ENCODE data around the gene LGALS3. TPM values are rescaled to one million over a fixed set of nuclear protein-coding genes. Genes with fewer than 3 reads are reported as not detected.

LGALS3 gene
- total RNA-seq, 1 donor from 2014 or later, result 47.5 TPM

DNA sequence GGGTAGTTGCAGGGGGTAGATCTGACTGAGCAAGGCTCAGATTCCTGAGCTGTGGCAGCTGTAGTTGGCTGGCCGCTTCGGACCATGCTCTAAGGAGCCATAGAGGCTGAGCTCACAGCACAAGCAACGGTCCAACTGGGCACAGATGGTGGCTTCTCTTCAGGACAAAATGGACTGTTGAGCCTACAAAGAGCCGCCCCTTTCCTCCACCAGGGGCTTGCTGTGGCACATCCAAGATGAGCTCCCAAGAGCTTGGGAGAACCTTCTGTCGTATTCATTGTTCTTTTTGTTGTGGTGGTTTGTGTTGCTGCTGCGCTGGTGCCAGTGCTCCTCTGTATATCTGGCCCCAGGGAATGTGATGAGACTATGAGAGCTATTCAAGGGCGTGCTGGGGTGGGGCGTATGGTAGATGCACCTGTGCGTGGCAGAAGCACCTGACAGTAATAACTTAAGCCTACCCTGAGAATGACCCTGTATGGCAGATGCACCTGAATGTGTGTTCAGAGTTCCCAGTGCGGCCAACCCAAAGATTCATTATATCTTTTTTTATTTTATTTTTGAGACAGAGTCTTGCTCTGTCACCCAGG, 17.8 kb upstream of the LGALS3 start:
- intact Hi-C loops (cut with micrococcal nuclease), result no loop called here

DNA sequence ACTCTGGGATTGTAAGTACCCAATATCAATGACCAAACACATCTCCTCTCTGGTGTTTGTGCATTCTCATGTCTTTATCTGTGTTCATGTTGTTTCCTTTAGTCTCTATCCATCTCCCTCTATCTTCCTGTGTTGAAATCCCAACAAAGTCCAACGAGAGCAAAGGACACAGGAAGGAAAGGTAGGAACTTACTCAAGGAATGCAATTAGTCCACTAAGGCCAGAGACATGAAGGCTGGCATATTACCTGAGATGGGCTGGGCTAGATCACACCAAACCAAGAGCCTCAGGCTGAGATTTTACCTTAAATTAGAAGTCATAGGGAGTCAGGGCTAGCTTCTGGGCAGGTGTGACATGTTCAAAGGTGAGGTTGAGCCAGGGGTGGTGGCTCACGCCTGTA, 14.3 kb upstream of the LGALS3 start:
- intact Hi-C loops (cut with micrococcal nuclease), result no loop called here

DNA sequence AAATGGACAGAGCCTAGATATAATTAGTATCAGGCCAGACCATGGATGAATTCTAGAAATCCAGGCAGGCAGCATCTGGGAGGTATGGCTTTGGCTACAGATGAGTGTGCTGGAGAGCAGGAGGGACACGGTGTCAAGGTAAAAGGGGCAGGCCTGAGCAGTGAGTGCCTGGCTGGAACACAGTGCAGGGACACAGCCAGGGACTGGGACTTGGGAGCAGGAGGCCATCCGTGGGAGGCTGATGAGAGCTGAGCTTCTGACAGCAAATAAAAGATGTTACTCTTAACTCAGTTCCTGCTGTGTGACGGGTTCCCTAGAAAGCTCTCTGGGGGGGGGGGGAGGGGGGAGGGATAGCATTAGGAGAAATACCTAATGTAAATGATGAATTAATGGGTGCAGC, 13.6 kb upstream of the LGALS3 start:
- intact Hi-C loops (cut with micrococcal nuclease), result no loop called here

DNA sequence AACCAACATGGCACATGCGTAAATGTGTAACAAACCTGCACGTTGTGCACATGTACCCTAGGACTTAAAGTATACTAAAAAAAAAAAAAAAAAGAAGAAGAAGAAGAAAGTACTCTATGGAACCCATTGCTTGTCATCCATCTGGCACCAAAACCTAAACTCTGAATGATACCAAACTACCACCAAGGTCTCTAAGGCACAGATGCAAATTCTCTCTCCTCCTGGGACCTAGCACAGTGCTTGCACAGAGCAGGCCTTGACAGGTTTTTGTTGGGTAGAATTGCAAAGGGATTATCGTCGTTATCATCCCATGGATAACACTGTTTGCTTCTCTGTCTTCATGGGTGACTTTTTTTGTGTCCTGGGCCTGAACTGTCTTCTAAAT, 13.2 kb upstream of the LGALS3 start:
- intact Hi-C loops (cut with micrococcal nuclease), result no loop called here

DNA sequence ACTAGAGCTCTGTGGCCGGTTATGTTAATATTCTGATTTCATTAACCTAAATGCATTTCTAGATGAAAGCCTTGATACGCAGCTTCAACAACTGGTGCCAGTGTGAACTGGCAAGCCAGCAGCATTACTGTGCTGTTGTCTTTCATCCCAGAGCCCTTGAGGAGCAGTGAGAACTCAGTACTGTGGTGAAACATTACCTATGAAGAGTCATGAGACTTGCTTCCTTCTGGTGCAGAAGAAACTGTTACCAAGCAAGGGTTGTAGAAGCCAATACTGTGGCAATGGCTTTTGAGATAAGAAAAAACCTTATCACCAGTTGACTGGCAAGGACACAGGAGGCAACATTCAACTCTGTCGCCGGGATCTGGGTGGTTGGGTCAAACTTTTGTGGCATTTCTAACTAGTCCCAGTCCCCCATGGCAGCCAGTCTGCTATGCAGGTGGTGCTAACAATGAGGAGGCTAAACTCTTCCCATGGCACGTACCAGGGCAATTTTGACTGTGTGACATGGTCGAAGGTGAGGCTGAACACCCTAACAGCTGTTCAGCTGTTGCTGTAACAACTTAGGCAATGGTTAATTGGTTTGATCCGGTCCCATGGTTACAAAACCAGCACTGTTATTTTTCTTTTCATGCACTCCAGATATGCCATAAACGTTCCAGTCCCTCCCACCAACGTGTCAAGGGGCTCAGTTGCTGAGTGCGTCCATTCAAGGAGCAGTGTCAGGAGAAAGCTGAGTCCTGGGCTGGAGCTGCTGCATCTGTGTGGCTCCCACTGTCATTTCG, 12.6 kb upstream of the LGALS3 start:
- intact Hi-C loops (cut with micrococcal nuclease), result no loop called here

- intact Hi-C loops (cut with micrococcal nuclease), result no loop called here
Measured at GRCh38 chr14:55117803-55118441, 11.1 kb upstream of the LGALS3 start.

GRCh38 chr14:55118761-55119160, 10.3 kb upstream of the LGALS3 start:
- intact Hi-C loops (cut with micrococcal nuclease), result no loop called here

DNA sequence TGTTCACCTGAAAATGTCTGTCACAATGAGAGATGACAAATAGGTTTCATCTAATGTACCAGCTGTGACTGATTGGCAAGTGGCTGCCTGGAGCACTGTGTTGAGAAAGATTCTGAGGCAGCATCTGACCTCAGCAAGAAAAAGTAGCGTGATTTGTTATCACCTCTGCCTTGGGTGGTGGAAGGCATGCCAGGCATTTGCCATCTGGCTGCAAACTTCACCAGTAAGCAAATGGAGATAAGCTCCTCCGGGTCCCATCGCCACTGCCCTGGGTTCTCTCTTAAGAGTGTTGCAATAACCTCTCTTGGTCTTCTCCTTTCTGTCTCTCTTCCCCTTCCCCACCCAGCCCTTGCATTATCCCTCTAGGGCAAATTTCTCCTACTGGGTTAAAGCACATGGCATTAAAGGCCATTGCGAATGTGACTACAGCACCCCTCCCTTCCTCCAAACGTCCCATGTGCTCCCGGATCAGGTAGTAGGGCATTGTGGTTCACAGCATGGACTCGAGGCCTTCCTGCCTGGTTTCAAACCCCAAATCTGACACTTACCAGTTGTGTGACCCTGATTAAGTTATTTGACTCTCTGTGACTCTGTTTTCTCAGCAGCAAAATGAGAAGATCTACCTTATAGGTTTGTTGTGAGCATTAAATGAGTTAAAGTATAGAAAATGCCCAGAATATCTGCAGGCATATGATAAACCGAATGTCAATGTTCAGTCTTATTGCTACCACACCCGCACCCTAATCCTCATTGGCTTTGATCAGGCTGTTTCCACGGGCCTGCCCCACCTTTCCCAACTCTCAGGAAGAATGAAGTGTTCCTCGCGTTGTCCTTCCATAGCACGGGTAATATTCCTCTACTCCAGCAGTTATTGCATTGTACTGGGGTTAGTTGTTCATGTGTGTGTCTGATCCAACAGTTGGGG, 8.2 kb upstream of the LGALS3 start:
- intact Hi-C loops (cut with micrococcal nuclease), result no loop called here

GRCh38 chr14:55121628-55122439, 7.2 kb upstream of the LGALS3 start:
- intact Hi-C loops (cut with micrococcal nuclease), result no loop called here

DNA sequence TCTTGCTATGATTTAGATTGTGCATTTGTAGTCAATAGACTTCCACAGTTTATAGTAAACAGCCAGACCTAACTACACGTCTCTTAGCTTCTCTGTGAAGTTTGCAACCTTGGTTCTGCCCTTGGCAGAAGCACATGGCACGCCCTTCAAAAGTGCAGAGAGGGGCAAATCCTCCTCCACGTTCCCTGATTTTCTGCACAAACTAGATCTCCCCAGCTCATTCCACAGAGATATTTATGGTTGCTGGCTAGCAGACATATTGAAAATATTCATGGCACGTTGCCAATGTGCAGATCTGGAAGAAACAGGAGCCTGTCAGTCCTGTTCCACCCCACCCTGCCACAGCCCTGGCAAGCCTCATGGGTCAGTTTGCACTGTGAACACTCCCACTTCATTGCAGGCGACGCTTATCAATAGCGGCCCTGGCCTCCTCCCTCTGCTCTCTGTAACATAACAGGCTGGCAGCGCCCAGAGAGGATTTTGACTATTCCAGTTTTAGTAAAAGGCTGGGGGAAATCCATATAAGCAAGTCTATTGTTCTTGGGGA, 6.5 kb upstream of the LGALS3 start:
- intact Hi-C loops (cut with micrococcal nuclease), result no loop called here

GRCh38 chr14:55123101-55123500, 6.0 kb upstream of the LGALS3 start:
- intact Hi-C loops (cut with micrococcal nuclease), result no loop called here

- intact Hi-C loops (cut with micrococcal nuclease), result no loop called here
Measured at GRCh38 chr14:55123852-55124639, 5.0 kb upstream of the LGALS3 start.

- intact Hi-C loops (cut with micrococcal nuclease), result no loop called here
Measured at GRCh38 chr14:55124774-55125386, 4.2 kb upstream of the LGALS3 start.

DNA sequence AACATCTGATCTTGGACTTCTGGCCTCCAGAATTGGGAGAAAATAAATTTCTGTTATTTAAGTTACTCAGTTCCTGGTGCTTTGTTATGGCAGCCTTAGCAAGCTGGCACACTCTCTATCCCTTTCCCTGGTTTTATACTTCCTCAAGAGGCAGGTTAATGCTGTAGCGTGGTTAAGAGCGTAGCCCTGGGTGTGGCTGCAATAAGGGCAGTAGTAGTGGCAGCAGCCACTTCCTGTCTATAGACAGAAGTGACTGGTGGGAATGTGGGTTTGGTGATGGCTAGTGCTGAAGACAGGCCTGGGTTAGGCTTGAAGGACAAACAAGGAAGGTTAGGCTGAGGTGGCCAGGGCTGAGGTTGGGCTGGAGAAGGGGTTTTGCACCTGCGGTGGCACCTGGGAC, 3.6 kb upstream of the LGALS3 start:
- intact Hi-C loops (cut with micrococcal nuclease), result no loop called here

GRCh38 chr14:55126034-55126433, 3.0 kb upstream of the LGALS3 start:
- intact Hi-C loops (cut with micrococcal nuclease), result no loop called here

GRCh38 chr14:55126932-55127459, 2.1 kb upstream of the LGALS3 start:
- intact Hi-C loops (cut with micrococcal nuclease), result no loop called here

DNA sequence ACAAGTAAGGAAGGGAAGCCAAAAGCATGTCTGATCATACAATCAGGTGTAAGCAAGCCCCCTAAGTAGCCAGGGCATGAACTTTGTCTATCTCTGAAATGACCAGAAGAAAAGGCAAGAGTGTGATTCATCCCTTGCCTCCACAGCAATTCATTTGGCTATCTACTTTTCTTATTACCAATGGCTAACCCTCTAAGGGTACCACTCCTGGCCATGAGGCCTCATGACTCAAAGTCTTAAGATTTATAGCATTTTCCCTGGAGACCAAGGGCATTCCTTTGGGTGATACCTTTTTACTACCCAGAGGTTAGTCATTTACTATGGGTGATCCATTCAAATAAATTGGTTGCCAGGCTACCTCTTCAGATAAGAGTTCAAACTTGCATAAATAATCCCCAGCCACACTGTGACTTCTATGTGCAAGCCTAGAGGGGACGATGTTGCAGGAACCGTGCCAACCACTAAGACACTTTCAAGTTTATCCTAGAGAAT, 1.5 kb upstream of the LGALS3 start:
- intact Hi-C loops (cut with micrococcal nuclease), result no loop called here

DNA sequence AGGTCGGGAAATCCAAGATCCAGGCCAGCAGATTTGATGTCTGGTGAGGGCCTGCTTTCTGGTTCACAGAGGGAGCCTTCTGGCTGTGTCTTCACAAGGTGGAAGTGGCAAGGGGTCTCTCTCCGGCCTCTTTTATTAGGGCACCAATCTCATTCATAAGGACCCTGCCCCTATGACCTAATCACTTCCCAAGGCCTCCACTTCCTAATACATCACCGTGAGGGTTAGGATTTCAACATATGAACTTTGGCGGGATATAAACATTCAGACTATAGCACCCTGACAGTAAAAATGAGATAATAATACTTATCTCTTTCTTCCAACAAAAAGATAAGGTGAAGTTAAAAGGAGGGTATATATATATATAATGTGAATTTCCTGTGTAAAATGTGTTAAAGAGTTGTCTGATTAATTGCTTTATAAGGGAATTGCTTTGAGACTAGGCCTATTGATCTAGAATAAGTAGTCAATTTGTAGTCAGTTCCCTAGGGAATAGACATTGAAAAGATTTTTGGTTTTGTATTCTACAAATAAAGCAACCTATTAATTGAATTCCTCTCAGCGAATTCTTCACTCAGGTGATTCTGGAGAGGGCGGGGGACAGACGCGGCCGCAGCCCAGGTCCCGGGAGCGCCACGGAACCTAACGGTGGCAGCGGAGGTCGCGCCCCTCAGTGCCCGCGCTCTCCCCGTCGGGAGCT, 516 bp upstream of the LGALS3 start:
- intact Hi-C loops (cut with micrococcal nuclease), result loop anchor here (1.0 to 2.0 kb wide), 5 partner anchors 25 to 77 kb away; partner anchors contain the start of genes DLGAP5 and MAPK1IP1L
